ENCODE data around the gene FEM1A. TPM values are rescaled to one million over a fixed set of nuclear protein-coding genes. Genes with fewer than 3 reads are reported as not detected.
A peak's percentile ranks its signal among the peaks of the same experiment; 100 is the strongest.

The FEM1A gene
- total RNA-seq, 1 experiment from 2014 or later: 17.7 TPM

DNA sequence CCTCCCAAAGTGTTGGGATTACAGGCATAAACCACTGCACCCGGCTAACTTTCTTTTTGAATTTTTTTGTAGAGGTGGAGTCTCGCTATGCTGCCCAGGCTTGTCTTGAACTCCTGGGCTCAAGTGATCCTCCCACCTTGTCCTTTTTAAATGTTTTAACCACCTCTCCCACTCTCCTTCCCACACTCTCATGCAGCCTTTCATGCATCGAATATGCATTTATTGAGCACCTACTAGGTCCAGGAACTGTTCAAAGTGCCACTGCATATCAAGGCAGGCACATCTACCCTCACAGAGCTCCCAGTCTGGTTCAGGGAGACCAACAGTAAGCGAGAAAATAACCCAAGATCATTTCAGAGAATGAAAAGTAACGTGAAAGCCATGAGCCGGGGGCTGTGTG, 38.8 kb downstream of the FEM1A start:
- DNase-seq (ENCODE audit: low read depth, low spot score) (no peak), ATAC-seq (no peak)
- RAD21 ChIA-PET (ENCODE audit: low non-redundant PET in 1 of 2, low total read pairs in 2 of 2, uncharacterized antibody in 2 of 2, unreplicated experiment in 2 of 2): no interaction called here
- BruUV-seq (replicated peaks): no TSS peak
- H2AFZ ChIP-seq (ENCODE audit: low read depth, low read length, poor library complexity, severe bottlenecking): no peak overlapping the region
- H3K9ac ChIP-seq (ENCODE audit: low read length): peak overlapping the region; percentile 96
- peaks cover 67% of the 10 kb centered on the region for H3K79me2 ChIP-seq (ENCODE audit: insufficient read depth, low read length)
- peak overlapping the region; percentile 99 for H3K4me2 ChIP-seq (ENCODE audit: low read length)
- H3K27me3 ChIP-seq (ENCODE audit: insufficient read depth, low read length): no peaks in the 10 kb centered on the region
- H3K27ac ChIP-seq (ENCODE audit: low read depth, low read length): peak overlapping the region; percentile 80
- CTCF ChIA-PET: no interaction called here
- H3K4me3 ChIP-seq (replicated peaks in 1 of 2; ENCODE audit: low read depth in 1 of 2, low read length in 2 of 2): peak overlapping the region; percentile 93 to 94
- POLR2A ChIA-PET: no interaction called here
- no peaks in the 10 kb centered on the region for H3K9me2 ChIP-seq (ENCODE audit: insufficient read depth)
- H4K20me1 ChIP-seq (ENCODE audit: insufficient read depth): no peaks in the 10 kb centered on the region
- peaks cover 9 to 26% of the 10 kb centered on the region in 2 experiments; a peak in 3 of 4 replicates for H3K4me1 ChIP-seq (ENCODE audit: control insufficient read depth in 1 of 2, insufficient read depth in 2 of 2, low read length in 2 of 2)
- intact Hi-C loops (cut with micrococcal nuclease): no loop called here
- no peaks in the 10 kb centered on the region; a peak in 1 of 4 replicates for H3K36me3 ChIP-seq (ENCODE audit: control insufficient read depth in 1 of 2, insufficient read depth in 2 of 2, low read length in 2 of 2)
- TF ChIP-seq POLR2AphosphoS5 (IDR thresholded peaks at IDR 0.05; ENCODE audit: low read depth, low read length) (no peak), TCF7L2 (IDR thresholded peaks at IDR 0.05; ENCODE audit: borderline replicate concordance, extremely low read depth, insufficient read depth, insufficient read length) (no peak), CTCF (IDR thresholded peaks at IDR 0.05 in 2 of 3, conservative IDR thresholded peaks at IDR 0.05 in 1 of 3; ENCODE audit: borderline replicate concordance in 1 of 3, insufficient read depth in 1 of 3, low read depth in 2 of 3, low read length in 2 of 3) (no peak), ZBTB33 (IDR thresholded peaks at IDR 0.05; ENCODE audit: extremely low read depth, insufficient replicate concordance, low read length) (no peak), SP1 (IDR thresholded peaks at IDR 0.05; ENCODE audit: low read depth) (no peak), SRF (IDR thresholded peaks at IDR 0.05; ENCODE audit: low read depth) (no peak), EZH2phosphoT487 (IDR thresholded peaks at IDR 0.05; ENCODE audit: borderline replicate concordance) (no peak), FOSL1 (IDR thresholded peaks at IDR 0.05; ENCODE audit: low read depth) (no peak), REST (IDR thresholded peaks at IDR 0.05; ENCODE audit: low read depth) (no peak), ATF3 (IDR thresholded peaks at IDR 0.05) (no peak), SIN3A (IDR thresholded peaks at IDR 0.05; ENCODE audit: low read depth) (no peak), CEBPB (IDR thresholded peaks at IDR 0.05; ENCODE audit: low read depth) (no peak), POLR2A (IDR thresholded peaks at IDR 0.05; ENCODE audit: borderline replicate concordance, extremely low read depth, insufficient read depth, insufficient read length) (no peak), ELF1 (IDR thresholded peaks at IDR 0.05; ENCODE audit: borderline replicate concordance, low read depth) (no peak), ZNF274 (IDR thresholded peaks at IDR 0.05; ENCODE audit: low read depth, low read length) (no peak)
- TF ChIP-seq, protein P1, sequence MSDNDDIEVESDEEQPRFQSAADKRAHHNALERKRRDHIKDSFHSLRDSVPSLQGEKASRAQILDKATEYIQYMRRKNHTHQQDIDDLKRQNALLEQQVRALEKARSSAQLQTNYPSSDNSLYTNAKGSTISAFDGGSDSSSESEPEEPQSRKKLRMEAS (IDR thresholded peaks at IDR 0.05): no peak
- H3K9me3 ChIP-seq (ENCODE audit: control insufficient read depth in 1 of 2, insufficient read depth in 1 of 2, low read depth in 1 of 2, low read length in 2 of 2): no peaks in the 10 kb centered on the region
